ENCODE results near the gene FTO.

DNA sequence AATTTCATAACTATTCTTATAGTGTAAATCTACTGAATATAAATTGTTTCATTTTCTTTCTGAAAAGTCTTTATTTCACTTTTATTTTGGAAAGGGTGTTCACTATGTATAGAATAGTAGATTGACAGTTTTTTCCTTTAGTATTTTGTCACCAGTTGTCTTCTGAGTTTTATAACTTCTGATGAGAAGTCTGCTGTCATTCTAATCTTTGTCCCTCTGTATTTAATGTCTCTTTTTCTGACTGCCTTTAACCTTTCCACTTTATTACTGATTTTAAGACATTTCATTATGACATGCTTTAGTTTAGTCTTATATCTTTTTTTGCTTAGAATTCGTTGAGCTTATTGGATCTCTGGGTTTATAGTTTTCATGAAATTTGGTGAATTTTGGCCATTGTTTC, 166.9 kb downstream of the FTO start:
- TF ChIP-seq, protein P1, sequence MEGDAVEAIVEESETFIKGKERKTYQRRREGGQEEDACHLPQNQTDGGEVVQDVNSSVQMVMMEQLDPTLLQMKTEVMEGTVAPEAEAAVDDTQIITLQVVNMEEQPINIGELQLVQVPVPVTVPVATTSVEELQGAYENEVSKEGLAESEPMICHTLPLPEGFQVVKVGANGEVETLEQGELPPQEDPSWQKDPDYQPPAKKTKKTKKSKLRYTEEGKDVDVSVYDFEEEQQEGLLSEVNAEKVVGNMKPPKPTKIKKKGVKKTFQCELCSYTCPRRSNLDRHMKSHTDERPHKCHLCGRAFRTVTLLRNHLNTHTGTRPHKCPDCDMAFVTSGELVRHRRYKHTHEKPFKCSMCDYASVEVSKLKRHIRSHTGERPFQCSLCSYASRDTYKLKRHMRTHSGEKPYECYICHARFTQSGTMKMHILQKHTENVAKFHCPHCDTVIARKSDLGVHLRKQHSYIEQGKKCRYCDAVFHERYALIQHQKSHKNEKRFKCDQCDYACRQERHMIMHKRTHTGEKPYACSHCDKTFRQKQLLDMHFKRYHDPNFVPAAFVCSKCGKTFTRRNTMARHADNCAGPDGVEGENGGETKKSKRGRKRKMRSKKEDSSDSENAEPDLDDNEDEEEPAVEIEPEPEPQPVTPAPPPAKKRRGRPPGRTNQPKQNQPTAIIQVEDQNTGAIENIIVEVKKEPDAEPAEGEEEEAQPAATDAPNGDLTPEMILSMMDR (IDR thresholded peaks at IDR 0.05), result no peak
- no peak for TF ChIP-seq POLR2A (IDR thresholded peaks at IDR 0.05)

Measured in uterus (tissue), 2 donors.